MM.1S (cell line): ENCODE measurements around the gene CDPF1.

Experiments used
- DNase-seq: peaks from one replicate; pipeline ENCODE4 v3.0.0-alpha.2; 2015
- H2AFZ ChIP-seq: fragments of 300-600 bp; sonication (generic); 2 replicates; pipeline ENCODE4 v1.6.0; 2016; ENCODE audit warnings: antibody characterized with exemption, low read length
- H3F3A ChIP-seq: fragments of 300-600 bp; sonication (generic); 2 replicates; pipeline ENCODE4 v1.6.1; 2016; ENCODE audit warnings: mild to moderate bottlenecking, antibody characterized with exemption, low read length, moderate library complexity, mixed read lengths; ENCODE audit not compliant: insufficient read depth
- H3K27ac ChIP-seq: fragments of 300-600 bp; sonication (generic); 2 replicates; pipeline ENCODE4 v1.5.1; 2016; ENCODE audit warnings: mild to moderate bottlenecking, low read length
- H3K27me3 ChIP-seq: fragments of 300-600 bp; sonication (generic); replicated peaks from 2 replicates; pipeline ENCODE4 v1.6.0; 2016; ENCODE audit warnings: low read length; ENCODE audit not compliant: insufficient read depth
- H3K36me3 ChIP-seq: fragments of 300-600 bp; sonication (generic); replicated peaks from 2 replicates; pipeline ENCODE4 v1.6.1; 2016; ENCODE audit warnings: mild to moderate bottlenecking, low read length, mixed read lengths; ENCODE audit not compliant: insufficient read depth
- H3K4me1 ChIP-seq: fragments of 300-600 bp; sonication (generic); 2 replicates; pipeline ENCODE4 v1.6.1; 2016; ENCODE audit warnings: low read length, mixed read lengths
- H3K4me2 ChIP-seq: fragments of 300-600 bp; sonication (generic); 2 replicates; pipeline ENCODE4 v1.6.0; 2016; ENCODE audit warnings: low read depth, low read length
- H3K4me3 ChIP-seq: fragments of 300-600 bp; sonication (generic); 2 replicates; pipeline ENCODE4 v1.5.1; 2016; ENCODE audit warnings: low read length, mixed read lengths
- H3K79me2 ChIP-seq: fragments of 300-600 bp; sonication (generic); 2 replicates; pipeline ENCODE4 v1.6.1; 2016; ENCODE audit warnings: mixed run types, low read length, mixed read lengths
- H3K9ac ChIP-seq: fragments of 300-600 bp; sonication (generic); 2 replicates; pipeline ENCODE4 v1.6.1; 2016; ENCODE audit warnings: low read length, mixed read lengths
- H3K9me2 ChIP-seq: fragments of 300-600 bp; sonication (generic); replicated peaks from 2 replicates; pipeline ENCODE4 v1.6.1; 2016; ENCODE audit warnings: mild to moderate bottlenecking, low read length, mixed read lengths; ENCODE audit not compliant: insufficient read depth
- H3K9me3 ChIP-seq: fragments of 300-600 bp; sonication (generic); replicated peaks from 2 replicates; pipeline ENCODE4 v1.6.1; 2016; ENCODE audit warnings: mild to moderate bottlenecking, low read length, mixed read lengths; ENCODE audit not compliant: insufficient read depth
- H4K20me1 ChIP-seq: fragments of 300-600 bp; sonication (generic); 2 replicates; pipeline ENCODE4 v1.6.1; 2016; ENCODE audit warnings: mild to moderate bottlenecking, low read length, moderate library complexity, mixed read lengths; ENCODE audit not compliant: insufficient read depth
- EZH2 ChIP-seq: fragments of 300-600 bp; sonication (generic); optimal IDR thresholded peaks from 2 replicates; pipeline ENCODE3; 2017; ENCODE audit warnings: low read depth, mild to moderate bottlenecking, antibody characterized with exemption, low read length, mixed read lengths
- EZH2phosphoT487 ChIP-seq: fragments of 300-600 bp; sonication (generic); IDR thresholded peaks from 2 replicates; pipeline ENCODE4 v1.6.1; 2018; ENCODE audit warnings: antibody characterized with exemption, low read length
- TF ChIP-seq, protein P1 (sequence below): fragments of 300-600 bp; sonication (generic); IDR thresholded peaks from 2 replicates; pipeline ENCODE4 v1.5.1; 2016; ENCODE audit warnings: antibody characterized with exemption, low read length, mixed read lengths

The CDPF1 gene

DNA sequence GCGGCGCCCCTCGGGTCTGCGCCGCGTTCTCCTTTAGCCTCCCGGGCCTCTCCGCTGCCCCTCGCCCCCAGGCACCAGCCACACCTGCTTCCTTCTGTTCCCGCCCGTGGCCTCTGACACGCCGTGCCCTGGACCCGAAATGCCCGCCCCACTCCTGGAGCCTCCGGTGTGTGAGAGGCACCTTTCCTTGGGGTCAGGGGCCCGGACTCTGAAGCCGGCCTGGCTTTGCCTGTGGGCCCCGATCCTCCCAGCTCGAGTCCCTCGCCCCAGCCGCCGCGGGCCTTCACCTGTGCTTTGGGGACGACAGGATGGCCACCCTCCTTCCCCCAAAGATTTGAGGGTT, 661 bp upstream of the CDPF1 start:
- Histone ChIP-seq H3K79me2 (0 out of 2 replicates have a peak, but pooled peaks cover 3% of the 10 kb centered on the region), H3F3A (no peaks in the 10 kb centered on the region), H3K4me1 (0 out of 2 replicates have a peak, but pooled peaks cover 4% of the 10 kb centered on the region), H4K20me1 (no peaks in the 10 kb centered on the region), H2AFZ (peak overlapping the region; percentile 82), H3K9me2 (no peaks in the 10 kb centered on the region), H3K9ac (peak overlapping the region; percentile 83), H3K27ac (peak overlapping the region; percentile 69; the same call in 1 of the 2 replicates), H3K36me3 (no peaks in the 10 kb centered on the region), H3K4me2 (peak overlapping the region; percentile 78), H3K4me3 (peak overlapping the region; percentile 88), H3K9me3 (no peaks in the 10 kb centered on the region), H3K27me3 (no peaks in the 10 kb centered on the region)
- TF ChIP-seq, protein P1, sequence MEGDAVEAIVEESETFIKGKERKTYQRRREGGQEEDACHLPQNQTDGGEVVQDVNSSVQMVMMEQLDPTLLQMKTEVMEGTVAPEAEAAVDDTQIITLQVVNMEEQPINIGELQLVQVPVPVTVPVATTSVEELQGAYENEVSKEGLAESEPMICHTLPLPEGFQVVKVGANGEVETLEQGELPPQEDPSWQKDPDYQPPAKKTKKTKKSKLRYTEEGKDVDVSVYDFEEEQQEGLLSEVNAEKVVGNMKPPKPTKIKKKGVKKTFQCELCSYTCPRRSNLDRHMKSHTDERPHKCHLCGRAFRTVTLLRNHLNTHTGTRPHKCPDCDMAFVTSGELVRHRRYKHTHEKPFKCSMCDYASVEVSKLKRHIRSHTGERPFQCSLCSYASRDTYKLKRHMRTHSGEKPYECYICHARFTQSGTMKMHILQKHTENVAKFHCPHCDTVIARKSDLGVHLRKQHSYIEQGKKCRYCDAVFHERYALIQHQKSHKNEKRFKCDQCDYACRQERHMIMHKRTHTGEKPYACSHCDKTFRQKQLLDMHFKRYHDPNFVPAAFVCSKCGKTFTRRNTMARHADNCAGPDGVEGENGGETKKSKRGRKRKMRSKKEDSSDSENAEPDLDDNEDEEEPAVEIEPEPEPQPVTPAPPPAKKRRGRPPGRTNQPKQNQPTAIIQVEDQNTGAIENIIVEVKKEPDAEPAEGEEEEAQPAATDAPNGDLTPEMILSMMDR = no peak
- TF ChIP-seq EZH2 = no peak
- no peak for TF ChIP-seq EZH2phosphoT487
- no peak for DNase-seq

DNA sequence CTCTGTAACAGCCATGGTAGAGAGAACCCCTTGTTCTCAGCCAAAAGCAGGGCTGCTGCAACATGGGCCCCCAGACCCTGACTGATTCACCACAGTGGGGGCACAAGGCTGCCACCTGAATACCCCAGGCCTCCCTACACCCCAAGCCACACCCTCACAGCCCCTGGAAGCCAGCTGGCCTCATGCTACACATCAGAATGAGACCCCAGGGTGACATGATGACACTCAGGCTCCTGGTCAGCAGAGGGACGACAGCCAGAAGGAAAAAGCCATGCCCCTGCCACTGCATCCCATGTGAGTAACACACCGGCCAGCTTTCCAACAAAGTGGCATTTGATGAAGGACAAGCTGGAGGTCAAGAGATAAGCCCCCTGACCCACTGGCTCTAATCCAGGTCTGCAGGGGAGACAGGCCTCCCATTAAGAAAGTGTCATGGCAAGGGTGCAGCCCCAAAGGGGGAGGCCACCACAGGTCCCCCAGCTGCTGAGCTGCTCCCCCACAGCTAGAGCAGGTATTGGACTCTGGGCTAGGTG, 2.6 kb downstream of the CDPF1 start:
- no peaks in the 10 kb centered on the region for H3K27me3 ChIP-seq
- H3K9ac ChIP-seq = no peak overlapping the region
- no peaks in the 10 kb centered on the region for H3K9me2 ChIP-seq
- no peaks in the 10 kb centered on the region for H3F3A ChIP-seq
- no peak overlapping the region for H3K27ac ChIP-seq
- no peak overlapping the region for H3K4me3 ChIP-seq
- no peaks in the 10 kb centered on the region for H3K36me3 ChIP-seq
- no peaks in the 10 kb centered on the region for H3K9me3 ChIP-seq
- H3K4me1 ChIP-seq = 0 out of 2 replicates have a peak, but pooled peaks cover 4% of the 10 kb centered on the region
- H3K79me2 ChIP-seq = 0 out of 2 replicates have a peak, but pooled peaks cover 3% of the 10 kb centered on the region
- no peaks in the 10 kb centered on the region for H4K20me1 ChIP-seq
- no peak overlapping the region for H3K4me2 ChIP-seq
- no peak for DNase-seq
- no peak overlapping the region for H2AFZ ChIP-seq
- TF ChIP-seq EZH2 = no peak
- no peak for TF ChIP-seq EZH2phosphoT487
- TF ChIP-seq, protein P1 = no peak

DNA sequence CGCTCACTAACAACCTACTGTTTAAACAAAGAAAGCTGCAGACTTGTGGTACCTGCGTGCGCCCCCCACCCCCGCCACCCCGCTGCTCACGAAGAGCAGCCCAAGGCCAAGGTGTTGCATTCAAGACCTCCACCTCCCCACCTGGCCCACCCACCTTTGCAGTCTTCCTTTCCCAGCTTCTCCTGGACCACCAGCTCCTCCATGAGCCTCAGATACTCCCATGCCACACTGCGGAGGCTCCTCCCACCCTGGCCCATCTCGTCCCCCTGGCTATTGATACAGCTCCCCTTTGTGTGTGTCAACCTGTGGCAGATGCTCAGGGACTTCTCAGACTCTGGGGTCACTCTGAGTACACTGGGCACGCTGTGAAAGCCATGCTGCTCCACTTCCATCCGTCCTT, 3.9 kb downstream of the CDPF1 start:
- no peak overlapping the region for H3K4me2 ChIP-seq
- TF ChIP-seq EZH2 (no peak), EZH2phosphoT487 (no peak)
- TF ChIP-seq, protein P1 = no peak
- no peaks in the 10 kb centered on the region for H4K20me1 ChIP-seq
- H3K4me3 ChIP-seq = no peak overlapping the region
- no peaks in the 10 kb centered on the region for H3F3A ChIP-seq
- H3K9ac ChIP-seq = no peak overlapping the region
- H3K9me3 ChIP-seq = no peaks in the 10 kb centered on the region
- H3K27ac ChIP-seq = no peak overlapping the region
- H3K27me3 ChIP-seq = no peaks in the 10 kb centered on the region
- H3K79me2 ChIP-seq = 0 out of 2 replicates have a peak, but pooled peaks cover 3% of the 10 kb centered on the region
- no peak overlapping the region for H2AFZ ChIP-seq
- H3K9me2 ChIP-seq = no peaks in the 10 kb centered on the region
- DNase-seq = no peak
- 0 out of 2 replicates have a peak, but pooled peaks cover 3% of the 10 kb centered on the region for H3K4me1 ChIP-seq
- no peaks in the 10 kb centered on the region for H3K36me3 ChIP-seq
